Central memory CD8-positive, alpha-beta T cell (primary cell): ENCODE data around the gene WDR31.

Experiments
- ATAC-seq: fragments of 150-1000 bp; cut with Tn5 transposase; replicated peaks from 2 replicates; pipeline ENCODE4 v1.10.0; 2022; ENCODE audit warnings: mild to moderate bottlenecking, moderate FRiP score, moderate number of reproducible peaks; ENCODE audit not compliant: poor library complexity, severe bottlenecking; ENCODE audit errors: extremely low read depth
- DNase-seq, 2 donors: peaks; one replicate each; pipeline ENCODE4 v3.0.0; 2021; ENCODE audit warnings: low spot score in 2 of 2
- H3K27ac Mint-ChIP-seq: one replicate; pipeline ENCODE4 v1.8.0; 2022; ENCODE audit warnings: low read depth, mild to moderate bottlenecking, moderate library complexity, mixed read lengths
- H3K27me3 Mint-ChIP-seq: one replicate; pipeline ENCODE4 v1.8.0; 2022; ENCODE audit warnings: mixed read lengths
- H3K36me3 Mint-ChIP-seq: one replicate; pipeline ENCODE4 v1.8.0; 2022; ENCODE audit warnings: mild to moderate bottlenecking, moderate library complexity, mixed read lengths; ENCODE audit not compliant: insufficient read depth
- H3K4me1 Mint-ChIP-seq: one replicate; pipeline ENCODE4 v1.8.0; 2022; ENCODE audit warnings: mixed read lengths
- H3K4me3 Mint-ChIP-seq: one replicate; pipeline ENCODE4 v1.8.0; 2022; ENCODE audit warnings: mild to moderate bottlenecking, moderate library complexity, mixed read lengths
- H3K9me3 Mint-ChIP-seq: one replicate; pipeline ENCODE4 v1.8.0; 2022; ENCODE audit warnings: mixed read lengths

The WDR31 gene

DNA sequence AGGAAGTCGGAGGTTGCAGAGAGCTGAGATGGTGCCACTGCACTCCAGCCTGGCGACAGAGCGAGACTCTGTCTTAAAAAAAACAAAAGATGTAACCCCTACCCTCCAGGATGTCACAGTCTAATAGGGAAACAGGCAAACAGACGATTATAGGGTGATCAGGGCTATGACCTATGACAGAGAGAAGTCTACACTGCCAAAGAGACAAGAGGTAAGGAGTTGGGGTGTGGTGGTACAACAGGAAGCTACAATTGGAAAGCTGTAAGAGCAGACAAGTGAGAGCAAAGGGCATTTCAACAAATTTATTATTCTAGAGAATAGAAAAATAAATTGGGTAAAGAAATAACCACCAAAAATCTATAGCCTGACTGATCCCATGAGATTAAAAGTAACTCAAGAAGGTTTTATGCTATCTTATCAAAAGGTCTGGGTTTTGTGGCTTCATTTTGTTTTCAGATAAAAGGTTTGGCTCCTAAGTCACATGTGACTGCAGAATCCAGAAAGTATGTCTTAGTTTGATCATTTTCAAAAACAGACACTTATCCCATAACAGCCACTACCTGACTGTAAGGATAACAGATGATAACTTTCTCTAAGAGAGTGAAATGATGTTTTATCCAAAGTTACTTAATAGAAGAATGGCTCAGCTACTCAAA lies 72.0 kb downstream of the WDR31 start:
- Mint-ChIP-seq H3K36me3 (peaks cover 46% of the 10 kb centered on the region), H3K4me1 (peaks cover 15% of the 10 kb centered on the region), H3K4me3 (no peak overlapping the region), H3K9me3 (no peaks in the 10 kb centered on the region), H3K27ac (no peak overlapping the region), H3K27me3 (no peaks in the 10 kb centered on the region)
- DNase-seq (no peak), ATAC-seq (no peak)

DNA sequence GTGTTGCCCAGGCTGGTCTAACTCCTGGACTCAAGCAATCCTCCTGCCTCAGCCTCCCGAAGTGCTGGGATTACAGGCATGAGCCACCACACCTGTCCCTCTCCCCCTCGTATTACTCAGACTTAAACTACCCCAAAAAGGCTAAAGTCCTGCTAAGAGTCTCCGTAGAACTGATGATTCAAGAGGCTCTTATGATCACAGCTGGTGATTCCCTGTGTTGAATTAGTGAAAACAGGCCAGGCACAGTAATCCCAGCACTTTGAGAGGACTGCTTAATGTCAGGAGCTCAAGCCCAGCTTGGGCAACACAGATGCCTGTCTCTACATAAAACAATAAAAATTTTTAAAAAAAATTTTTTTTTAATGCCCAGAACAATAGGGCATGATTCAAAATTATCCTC lies 73.9 kb downstream of the WDR31 start:
- peaks cover 14% of the 10 kb centered on the region for H3K4me1 Mint-ChIP-seq
- H3K27me3 Mint-ChIP-seq, result no peaks in the 10 kb centered on the region
- DNase-seq (no peak), ATAC-seq (no peak)
- peaks cover 34% of the 10 kb centered on the region for H3K36me3 Mint-ChIP-seq
- H3K27ac Mint-ChIP-seq, result no peak overlapping the region
- no peak overlapping the region for H3K4me3 Mint-ChIP-seq
- H3K9me3 Mint-ChIP-seq, result no peaks in the 10 kb centered on the region
